ENCODE data around the gene SIGLECL1.
"Not testable (repeated sequence)": the region's sequence is repeated elsewhere in the genome, so short reads cannot be mapped to it uniquely, and the experiment has no call there.

SIGLECL1 gene

GRCh38 chr19:51250786-51251467 is at the start of gene SIGLECL1:
Gene SIGLECL1 (plus strand): TSS chr19:51251080. CDS start chr19:51264073, 12,993 bp downstream.
- no peak for DNase-seq

DNA sequence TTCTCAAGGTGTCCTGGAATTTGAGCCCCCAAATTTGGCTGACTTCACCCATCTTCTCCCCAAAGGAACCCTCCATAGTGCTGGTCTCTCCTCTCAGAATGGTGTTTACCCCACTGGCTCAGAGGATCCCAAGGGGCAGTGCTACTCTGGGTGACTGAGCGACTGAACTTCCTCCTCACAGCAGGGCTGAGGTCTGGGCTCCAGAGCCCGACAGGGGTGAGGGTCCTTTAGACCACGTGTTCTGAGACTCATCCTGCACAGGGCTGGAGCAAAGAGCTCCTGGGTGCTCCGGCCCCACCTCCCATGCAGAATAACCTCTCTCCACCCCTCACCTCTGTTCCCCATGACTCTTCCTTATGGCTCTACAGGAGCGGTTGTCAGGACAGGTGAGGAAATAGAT is 49.2 kb upstream of the SIGLECL1 start:
- no peak for DNase-seq

GRCh38 chr19:51203916-51204315 is 47.0 kb upstream of the SIGLECL1 start:
- no peak for DNase-seq

DNA sequence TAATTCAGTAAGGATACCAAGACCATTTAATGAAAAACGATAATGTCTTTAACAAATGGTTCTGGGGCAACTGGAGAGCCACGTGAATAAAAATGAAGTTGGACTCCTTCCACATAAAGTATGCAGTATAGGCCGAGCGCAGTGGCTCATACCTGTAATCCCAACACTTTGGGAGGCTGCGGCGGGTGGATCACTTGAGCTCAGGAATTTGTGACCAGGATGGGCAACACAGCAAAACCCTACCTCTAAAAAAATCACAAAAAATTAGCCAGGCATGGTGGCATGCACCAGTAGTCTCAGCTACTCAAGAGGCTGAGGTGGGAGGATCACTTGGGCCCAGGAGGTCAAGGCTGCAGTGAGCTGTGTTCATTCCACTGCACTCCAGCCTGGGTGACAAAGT is 46.6 kb upstream of the SIGLECL1 start:
- no peak for DNase-seq

- DNase-seq, result no peak
Observed at GRCh38 chr19:51207747-51208146, 43.1 kb upstream of the SIGLECL1 start.

DNA sequence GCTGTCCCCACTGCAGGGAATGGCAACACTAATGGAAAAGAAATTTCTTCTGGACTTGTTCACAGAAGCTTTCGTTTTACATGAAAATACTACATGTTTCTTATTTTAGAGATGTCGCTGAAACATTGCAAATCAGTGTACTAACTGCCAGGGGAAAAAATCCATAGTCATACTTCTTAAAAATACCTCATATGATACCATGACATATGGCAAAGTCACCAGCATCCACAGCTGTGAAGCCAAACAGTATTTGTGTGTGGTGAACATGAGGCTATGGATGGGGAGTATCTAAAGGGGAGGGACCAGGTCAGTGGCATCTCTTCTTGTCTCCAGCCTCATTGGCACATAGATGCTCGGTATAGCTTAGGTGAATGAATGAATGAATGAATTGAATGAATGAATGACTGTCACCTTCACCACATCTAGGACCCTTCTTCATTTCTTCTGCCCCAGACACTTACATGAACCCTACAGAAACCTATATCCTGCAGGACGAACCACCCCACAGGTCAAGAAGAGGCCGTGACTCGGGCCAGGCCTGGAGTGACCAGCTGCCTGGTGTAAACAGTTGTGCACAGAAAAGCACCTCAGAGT is 40.6 kb upstream of the SIGLECL1 start:
- no peak for DNase-seq

DNA sequence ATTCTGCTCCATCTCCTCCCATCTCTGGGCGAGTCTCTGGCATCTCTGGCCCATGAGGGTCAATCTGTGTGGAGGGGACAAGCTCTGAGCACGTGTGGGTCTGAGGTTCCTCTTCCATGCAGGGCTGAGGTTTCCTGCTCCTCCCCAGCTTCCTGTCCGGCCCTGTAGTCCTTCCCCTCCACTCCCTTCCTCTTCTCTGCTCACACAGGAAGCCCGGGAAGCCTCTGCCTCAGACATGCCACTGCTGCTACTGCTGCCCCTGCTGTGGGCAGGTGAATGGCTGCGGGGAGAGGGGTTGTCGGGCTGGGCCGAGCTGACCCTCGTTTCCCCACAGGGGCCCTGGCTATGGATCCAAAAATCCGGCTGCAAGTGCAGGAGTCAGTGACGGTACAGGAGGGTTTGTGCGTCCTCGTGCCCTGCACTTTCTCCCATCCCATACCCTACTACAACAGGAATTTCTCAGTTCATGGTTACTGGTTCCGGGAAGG is 40.0 kb upstream of the SIGLECL1 start:
- DNase-seq, result not testable (repeated sequence)

DNA sequence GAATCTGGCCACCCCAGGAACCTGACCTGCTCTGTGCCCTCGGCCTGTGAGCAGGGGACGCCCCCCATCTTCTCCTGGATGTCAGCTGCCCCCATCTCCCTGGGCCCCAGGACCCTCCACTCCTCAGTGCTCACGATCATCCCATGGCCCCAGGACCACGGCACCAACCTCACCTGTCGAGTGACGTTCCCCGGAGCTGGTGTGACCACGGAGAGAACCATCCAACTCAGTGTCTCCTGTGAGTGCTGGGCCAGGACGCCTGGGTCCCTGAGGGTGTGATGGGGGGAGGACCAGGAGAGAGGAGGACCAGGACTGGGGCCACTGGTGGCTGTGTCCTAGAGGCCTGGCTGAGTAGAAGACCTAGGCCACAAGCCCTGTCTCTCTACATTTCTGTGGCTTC is 39.0 kb upstream of the SIGLECL1 start:
- DNase-seq, result no peak

DNA sequence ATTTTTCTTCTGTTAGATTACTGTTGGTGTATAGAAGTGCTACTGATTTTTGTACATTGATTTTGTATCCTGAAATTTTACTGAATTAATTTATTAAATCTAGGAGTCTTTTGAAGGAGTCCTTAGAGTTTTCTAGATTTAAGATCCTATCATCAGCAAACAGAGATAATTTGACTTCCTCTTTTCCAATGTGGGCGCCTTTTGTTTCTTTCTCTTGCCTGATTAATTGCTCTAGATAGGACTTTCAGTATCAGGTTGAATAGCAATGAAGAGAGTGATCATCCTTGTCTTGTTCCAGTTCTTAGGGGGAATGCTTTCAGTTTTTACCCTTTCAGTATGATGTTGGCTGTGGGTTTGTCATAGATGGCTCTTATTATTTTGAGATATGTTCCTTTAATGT is 31.6 kb upstream of the SIGLECL1 start:
- no peak for DNase-seq

DNA sequence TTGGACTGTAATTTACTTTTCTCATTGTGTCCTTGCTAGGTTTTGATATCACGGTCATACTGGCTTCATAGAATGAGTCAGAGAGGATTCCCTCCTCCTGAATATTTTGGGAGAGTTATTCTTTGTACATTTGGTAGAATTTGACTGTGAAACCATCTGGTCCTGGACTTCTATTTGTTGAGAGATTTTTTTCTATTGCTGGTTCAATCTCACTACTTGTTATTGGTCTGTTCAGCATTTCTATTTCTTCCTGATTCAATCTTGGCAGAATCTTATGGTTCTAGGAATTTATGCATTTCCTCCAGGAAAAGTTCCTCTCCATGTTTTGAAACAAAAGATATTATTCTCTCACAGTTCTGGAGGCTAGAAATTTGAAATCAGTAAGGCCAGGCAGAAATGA is 30.9 kb upstream of the SIGLECL1 start:
- no peak for DNase-seq

GRCh38 chr19:51220996-51221395 is 29.9 kb upstream of the SIGLECL1 start:
- DNase-seq, result no peak

DNA sequence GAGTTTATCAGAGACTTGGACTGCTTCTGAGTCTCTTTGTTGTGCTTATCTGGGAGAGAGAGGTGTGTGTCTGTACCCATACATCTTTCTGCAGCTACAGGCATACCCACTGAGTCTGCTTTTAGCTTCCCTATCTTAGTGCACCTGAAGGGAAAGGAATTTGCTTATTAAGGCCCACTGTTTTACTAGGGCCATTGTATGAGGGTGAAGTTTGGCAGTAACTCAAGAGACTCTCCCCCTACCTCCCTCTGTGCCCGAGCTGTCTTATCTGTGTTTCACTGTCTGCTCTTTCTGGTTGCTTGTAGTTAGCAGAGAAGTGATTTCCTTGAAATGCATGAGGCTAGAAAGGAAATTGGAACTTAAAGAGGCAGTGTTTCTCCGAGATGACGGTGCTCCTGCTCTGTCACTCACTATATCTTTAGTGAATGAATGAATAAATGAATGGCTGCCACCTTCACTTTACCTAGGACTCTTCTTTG is 26.7 kb upstream of the SIGLECL1 start:
- no peak for DNase-seq

DNA sequence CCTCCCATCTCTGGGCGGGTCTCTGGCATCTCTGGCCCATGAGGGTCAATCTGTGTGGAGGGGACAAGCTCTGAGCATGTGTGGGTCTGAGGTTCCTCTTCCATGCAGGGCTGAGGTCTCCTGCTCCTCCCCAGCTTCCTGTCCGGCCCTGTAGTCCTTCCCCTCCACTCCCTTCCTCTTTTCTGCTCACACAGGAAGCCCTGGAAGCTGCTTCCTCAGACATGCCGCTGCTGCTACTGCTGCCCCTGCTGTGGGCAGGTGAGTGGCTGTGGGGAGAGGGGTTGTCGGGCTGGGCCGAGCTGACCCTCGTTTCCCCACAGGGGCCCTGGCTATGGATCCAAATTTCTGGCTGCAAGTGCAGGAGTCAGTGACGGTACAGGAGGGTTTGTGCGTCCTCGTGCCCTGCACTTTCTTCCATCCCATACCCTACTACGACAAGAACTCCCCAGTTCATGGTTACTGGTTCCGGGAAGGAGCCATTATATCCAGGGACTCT is 25.9 kb upstream of the SIGLECL1 start, which contains the start of gene CD33:
Gene CD33 (plus strand): TSS at position 183 of the 496 bp plus-strand sequence. CDS start 39 bp downstream, at position 222.
- DNase-seq, result peak; percentile 55

- DNase-seq, result no peak
Observed at GRCh38 chr19:51226067-51226466, 24.8 kb upstream of the SIGLECL1 start.

GRCh38 chr19:51227326-51227725 is 23.6 kb upstream of the SIGLECL1 start:
- no peak for DNase-seq

DNA sequence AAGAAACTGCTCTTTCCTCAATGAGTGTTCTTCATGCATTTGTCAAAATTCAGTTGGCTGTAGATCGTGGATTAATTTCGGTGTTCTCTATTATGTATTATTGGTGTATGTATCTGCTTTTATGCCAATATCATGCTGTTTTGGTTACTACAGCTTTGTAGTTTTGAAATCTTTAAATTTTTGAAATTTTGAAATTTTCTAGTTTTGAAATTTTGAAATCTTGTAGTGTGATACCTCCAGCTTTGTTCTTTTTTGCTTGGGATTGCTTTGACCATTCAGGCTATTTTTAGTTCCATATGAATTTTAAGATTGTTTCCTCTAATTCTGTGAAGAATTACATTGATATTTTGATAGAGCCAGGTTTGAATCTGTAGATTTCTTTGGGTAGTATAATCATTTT is 22.9 kb upstream of the SIGLECL1 start:
- DNase-seq, result no peak

DNA sequence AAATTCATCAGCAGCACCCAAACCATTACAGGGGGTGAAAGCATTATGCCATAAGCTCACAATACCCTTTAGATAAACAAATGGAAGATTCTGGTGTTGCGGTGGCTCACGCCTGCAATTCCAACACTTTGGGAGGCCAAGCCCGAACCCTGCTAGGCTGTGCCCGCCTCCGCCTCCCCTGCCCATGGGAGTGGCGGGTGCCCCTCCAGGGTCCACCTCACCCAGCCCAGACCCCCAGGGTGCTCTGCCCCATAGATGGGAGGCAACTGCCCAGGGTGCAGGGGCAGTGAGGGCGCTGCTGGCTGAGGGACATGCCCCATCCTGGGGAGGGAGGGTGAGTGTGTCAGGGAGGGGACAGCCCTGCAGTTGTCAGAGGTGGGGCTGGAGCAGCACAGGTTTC is 10.0 kb upstream of the SIGLECL1 start:
- no peak for DNase-seq

DNA sequence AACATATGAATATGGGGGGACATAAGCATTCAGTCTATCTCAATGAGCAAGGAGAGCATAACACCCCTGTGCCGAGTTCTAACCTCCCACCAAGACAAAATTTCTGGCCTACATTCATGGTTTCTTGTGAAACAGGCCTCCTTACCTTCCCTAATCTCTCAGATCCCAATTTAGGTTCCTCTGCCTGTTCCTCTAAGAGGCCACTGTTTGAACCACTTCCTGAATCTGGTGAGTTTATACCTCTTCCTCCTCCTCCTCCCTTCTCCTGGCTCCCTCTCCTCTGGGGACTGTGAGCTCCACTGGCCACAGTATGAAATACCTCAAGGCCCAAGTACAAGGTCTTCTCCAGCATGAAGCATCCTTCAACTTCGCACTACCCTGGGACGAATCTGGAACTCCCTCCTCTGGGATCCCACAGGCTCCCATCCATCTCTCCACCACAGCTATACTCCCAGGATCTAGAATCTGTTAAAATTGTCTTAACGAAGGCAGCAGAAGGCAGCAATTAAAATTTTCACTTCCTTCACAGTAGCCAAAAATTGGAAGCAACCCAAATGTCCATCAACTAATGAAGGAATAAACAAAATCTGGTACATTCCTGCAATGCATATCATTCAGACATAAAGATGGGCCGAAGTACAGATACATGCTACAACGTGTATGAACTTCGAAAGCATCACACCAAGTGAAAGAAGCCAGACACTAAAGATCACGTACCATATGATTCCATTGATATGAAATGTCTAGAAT is 7.8 kb upstream of the SIGLECL1 start:
- DNase-seq, result no peak

DNA sequence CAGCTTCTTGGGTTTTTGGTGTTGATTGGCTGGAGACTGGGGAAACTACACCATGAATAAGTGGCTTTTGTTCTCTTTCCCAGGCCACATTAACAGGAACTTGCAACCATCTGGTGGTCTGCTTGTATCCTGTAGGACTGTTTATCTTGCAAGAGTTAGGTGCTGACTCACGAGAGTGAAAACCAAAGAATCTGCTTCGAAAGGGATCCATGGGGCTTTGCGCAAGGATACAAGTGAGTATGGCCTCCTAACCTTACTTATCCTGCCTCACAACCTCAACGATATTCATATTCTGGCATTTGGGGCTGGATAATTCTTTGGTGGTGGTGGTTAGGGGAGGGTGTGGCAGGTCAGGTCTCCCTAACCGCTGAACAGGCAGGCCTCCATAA is 4.7 kb upstream of the SIGLECL1 start:
- peak; percentile 55 for DNase-seq

- DNase-seq, result no peak
Observed at GRCh38 chr19:51247972-51248590, 2.8 kb upstream of the SIGLECL1 start.

- DNase-seq, result no peak
Observed at GRCh38 chr19:51251468-51251820, 564 bp downstream of the SIGLECL1 start.

- no peak for DNase-seq
Observed at GRCh38 chr19:51252306-51253079, 1.6 kb downstream of the SIGLECL1 start.

Data from KG1 (cell line).